Measurements from ENCODE around the gene TBX21. TPM values are rescaled to one million over a fixed set of nuclear protein-coding genes. Genes with fewer than 3 reads are reported as not detected.
A peak's percentile ranks its signal among the peaks of the same experiment; 100 is the strongest.

Gene TBX21
- total and polyA plus RNA-seq, 8 donors: 0.25 to 2.8 (median 0.46) TPM; not detected in 1

DNA sequence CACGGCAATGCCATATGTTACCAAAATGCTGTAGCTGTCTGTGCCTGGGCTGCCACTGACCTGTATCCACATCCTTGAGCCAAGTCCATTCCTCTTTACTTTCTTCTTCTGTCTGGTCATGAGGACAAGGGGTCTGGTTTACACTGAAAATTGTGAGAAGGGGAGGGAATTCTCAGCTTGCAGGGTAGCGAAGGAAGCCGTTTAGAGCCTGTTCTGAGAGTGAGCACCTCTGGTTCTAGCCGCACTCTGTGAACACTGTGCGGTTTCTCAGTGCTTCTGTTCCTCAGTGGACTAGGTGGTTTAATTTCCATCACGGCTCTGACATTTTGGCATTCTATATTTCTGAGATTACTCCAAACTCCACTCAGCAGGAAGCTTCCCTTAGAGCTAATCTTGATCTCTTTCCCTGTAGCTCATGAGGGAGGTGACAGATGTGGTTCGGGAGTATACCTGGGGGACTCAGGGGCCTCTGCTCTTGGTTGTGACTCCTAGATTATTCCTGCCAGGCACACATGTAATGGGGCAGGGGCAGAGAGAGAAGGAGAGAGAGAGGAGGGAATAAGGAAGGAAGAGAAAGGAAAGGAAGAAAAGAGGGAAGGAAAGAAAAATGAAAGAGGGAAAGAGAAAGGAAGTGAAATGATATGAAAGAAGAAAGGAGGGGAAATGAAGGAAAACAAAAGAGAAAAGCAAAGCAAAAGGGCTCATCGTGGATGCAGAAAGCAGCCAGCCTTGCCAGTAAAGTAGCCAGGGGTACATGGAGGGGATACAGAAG, 14.2 kb upstream of the TBX21 start:
- intact Hi-C loops (cut with DNase I): no loop called here
- peaks cover 0 to 39% of the 10 kb centered on the region in 2 donors for H3K4me1 ChIP-seq
- peaks cover 25 to 80% of the 10 kb centered on the region in 2 donors for H3K27me3 ChIP-seq
- H3K9me3 ChIP-seq: no peaks in the 10 kb centered on the region
- H3K27ac ChIP-seq: no peak overlapping the region
- ATAC-seq: no peak
- H3K4me3 ChIP-seq: no peak overlapping the region
- no peaks in the 10 kb centered on the region for H3K36me3 ChIP-seq
- TF ChIP-seq, protein P1, sequence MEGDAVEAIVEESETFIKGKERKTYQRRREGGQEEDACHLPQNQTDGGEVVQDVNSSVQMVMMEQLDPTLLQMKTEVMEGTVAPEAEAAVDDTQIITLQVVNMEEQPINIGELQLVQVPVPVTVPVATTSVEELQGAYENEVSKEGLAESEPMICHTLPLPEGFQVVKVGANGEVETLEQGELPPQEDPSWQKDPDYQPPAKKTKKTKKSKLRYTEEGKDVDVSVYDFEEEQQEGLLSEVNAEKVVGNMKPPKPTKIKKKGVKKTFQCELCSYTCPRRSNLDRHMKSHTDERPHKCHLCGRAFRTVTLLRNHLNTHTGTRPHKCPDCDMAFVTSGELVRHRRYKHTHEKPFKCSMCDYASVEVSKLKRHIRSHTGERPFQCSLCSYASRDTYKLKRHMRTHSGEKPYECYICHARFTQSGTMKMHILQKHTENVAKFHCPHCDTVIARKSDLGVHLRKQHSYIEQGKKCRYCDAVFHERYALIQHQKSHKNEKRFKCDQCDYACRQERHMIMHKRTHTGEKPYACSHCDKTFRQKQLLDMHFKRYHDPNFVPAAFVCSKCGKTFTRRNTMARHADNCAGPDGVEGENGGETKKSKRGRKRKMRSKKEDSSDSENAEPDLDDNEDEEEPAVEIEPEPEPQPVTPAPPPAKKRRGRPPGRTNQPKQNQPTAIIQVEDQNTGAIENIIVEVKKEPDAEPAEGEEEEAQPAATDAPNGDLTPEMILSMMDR (IDR thresholded peaks at IDR 0.05): no peak
- DNase-seq: no peak

- Histone ChIP-seq H3K27me3 (peaks cover 25 to 81% of the 10 kb centered on the region in 2 donors), H3K4me1 (peaks cover 0 to 39% of the 10 kb centered on the region in 2 donors), H3K9me3 (no peaks in the 10 kb centered on the region), H3K27ac (no peak overlapping the region), H3K4me3 (no peak overlapping the region), H3K36me3 (no peaks in the 10 kb centered on the region)
- no peak for DNase-seq
- TF ChIP-seq, protein P1 (IDR thresholded peaks at IDR 0.05): no peak
- ATAC-seq: no peak
- intact Hi-C loops (cut with DNase I): no loop called here
Observed at GRCh38 chr17:47719411-47720152, 13.5 kb upstream of the TBX21 start.

DNA sequence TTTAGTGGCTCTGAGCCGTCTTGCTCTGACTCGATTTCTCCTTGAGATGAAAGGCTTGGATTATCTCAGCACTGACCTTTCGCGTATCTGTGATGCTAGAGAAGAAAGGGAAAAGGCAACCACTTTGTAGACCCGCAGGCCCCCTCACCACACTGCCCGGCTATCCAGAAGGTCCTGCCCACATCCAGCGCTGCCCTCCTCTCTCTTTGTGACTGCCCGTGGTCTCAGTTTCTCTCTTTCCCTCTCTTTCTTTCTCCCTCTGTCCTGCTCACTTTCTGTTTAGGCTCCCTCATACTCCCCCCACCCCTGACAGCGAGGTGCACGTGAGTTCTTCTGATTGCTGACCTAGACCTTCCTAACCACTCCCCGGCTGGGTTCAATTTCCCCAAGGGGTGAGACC, 12.8 kb upstream of the TBX21 start:
- H3K27me3 ChIP-seq: peaks cover 25 to 82% of the 10 kb centered on the region in 2 donors
- H3K4me1 ChIP-seq: peaks cover 0 to 39% of the 10 kb centered on the region in 2 donors
- DNase-seq (no peak), ATAC-seq (no peak)
- H3K36me3 ChIP-seq: no peaks in the 10 kb centered on the region
- intact Hi-C loops (cut with DNase I): no loop called here
- H3K4me3 ChIP-seq: no peak overlapping the region
- H3K27ac ChIP-seq: no peak overlapping the region
- TF ChIP-seq, protein P1 (IDR thresholded peaks at IDR 0.05): no peak
- H3K9me3 ChIP-seq: no peaks in the 10 kb centered on the region

DNA sequence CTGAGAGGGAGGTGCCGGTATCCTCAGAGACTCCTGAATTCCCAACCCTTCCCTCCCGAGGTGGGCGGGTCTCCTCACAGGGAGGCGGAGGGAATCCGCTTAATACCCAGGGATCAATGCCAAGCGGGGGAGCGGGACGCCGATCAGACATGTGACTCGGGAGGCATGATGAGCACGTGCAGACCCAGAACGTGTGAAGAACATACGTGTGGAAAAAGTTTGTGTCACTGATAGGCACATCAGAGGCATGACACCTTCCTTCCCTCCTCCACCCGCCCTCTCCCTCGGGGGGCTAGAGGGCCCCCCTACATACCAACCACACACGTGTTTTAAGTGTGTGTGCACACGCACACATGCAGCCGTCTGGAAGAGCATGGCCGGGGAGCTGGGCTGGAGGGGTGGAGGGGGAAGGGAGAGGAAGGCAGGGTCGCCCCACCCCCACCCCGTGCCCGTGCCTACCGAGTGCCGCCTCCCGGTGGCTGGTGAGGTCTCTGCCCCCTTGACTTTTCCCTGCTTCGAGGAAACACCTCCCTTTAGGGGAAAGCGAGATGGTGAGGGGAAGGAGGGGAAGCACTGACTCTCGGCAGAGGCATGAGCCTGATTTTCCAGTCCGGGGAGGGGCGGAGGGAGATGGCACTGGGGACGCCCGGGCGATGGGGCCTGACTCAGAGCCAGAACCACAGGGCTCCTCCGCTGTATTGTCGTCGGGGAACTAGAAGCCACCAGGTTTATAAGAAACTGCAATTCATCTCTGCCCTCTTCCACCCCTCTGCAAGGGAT, 12.1 kb upstream of the TBX21 start:
- DNase-seq (no peak), ATAC-seq (peak; percentile 9)
- Histone ChIP-seq H3K36me3 (no peaks in the 10 kb centered on the region), H3K27me3 (peaks cover 25 to 89% of the 10 kb centered on the region in 2 donors), H3K9me3 (no peaks in the 10 kb centered on the region), H3K4me3 (no peak overlapping the region), H3K27ac (no peak overlapping the region), H3K4me1 (peaks cover 0 to 39% of the 10 kb centered on the region in 2 donors)
- TF ChIP-seq, protein P1 (IDR thresholded peaks at IDR 0.05): no peak
- intact Hi-C loops (cut with DNase I): no loop called here

Data from left lung (tissue), 10 donors.